NCI-H1436 treated with DMSO at 0.1 percent for 48 hours (cell line): ENCODE data around the gene THSD7B.
"Not testable (repeated sequence)": the region's sequence is repeated elsewhere in the genome, so short reads cannot be mapped to it uniquely, and the experiment has no call there.

Experiments
- DNase-seq: peaks from one replicate; lab custom pipeline; 2025; lab: John Stamatoyannopoulos, UW

Gene THSD7B, protein sequence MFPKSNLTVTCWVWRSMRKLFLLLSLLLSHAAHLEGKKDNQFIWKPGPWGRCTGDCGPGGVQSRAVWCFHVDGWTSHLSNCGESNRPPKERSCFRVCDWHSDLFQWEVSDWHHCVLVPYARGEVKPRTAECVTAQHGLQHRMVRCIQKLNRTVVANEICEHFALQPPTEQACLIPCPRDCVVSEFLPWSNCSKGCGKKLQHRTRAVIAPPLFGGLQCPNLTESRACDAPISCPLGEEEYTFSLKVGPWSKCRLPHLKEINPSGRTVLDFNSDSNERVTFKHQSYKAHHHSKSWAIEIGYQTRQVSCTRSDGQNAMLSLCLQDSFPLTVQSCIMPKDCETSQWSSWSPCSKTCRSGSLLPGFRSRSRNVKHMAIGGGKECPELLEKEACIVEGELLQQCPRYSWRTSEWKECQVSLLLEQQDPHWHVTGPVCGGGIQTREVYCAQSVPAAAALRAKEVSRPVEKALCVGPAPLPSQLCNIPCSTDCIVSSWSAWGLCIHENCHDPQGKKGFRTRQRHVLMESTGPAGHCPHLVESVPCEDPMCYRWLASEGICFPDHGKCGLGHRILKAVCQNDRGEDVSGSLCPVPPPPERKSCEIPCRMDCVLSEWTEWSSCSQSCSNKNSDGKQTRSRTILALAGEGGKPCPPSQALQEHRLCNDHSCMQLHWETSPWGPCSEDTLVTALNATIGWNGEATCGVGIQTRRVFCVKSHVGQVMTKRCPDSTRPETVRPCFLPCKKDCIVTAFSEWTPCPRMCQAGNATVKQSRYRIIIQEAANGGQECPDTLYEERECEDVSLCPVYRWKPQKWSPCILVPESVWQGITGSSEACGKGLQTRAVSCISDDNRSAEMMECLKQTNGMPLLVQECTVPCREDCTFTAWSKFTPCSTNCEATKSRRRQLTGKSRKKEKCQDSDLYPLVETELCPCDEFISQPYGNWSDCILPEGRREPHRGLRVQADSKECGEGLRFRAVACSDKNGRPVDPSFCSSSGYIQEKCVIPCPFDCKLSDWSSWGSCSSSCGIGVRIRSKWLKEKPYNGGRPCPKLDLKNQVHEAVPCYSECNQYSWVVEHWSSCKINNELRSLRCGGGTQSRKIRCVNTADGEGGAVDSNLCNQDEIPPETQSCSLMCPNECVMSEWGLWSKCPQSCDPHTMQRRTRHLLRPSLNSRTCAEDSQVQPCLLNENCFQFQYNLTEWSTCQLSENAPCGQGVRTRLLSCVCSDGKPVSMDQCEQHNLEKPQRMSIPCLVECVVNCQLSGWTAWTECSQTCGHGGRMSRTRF (N-terminal part only)

DNA sequence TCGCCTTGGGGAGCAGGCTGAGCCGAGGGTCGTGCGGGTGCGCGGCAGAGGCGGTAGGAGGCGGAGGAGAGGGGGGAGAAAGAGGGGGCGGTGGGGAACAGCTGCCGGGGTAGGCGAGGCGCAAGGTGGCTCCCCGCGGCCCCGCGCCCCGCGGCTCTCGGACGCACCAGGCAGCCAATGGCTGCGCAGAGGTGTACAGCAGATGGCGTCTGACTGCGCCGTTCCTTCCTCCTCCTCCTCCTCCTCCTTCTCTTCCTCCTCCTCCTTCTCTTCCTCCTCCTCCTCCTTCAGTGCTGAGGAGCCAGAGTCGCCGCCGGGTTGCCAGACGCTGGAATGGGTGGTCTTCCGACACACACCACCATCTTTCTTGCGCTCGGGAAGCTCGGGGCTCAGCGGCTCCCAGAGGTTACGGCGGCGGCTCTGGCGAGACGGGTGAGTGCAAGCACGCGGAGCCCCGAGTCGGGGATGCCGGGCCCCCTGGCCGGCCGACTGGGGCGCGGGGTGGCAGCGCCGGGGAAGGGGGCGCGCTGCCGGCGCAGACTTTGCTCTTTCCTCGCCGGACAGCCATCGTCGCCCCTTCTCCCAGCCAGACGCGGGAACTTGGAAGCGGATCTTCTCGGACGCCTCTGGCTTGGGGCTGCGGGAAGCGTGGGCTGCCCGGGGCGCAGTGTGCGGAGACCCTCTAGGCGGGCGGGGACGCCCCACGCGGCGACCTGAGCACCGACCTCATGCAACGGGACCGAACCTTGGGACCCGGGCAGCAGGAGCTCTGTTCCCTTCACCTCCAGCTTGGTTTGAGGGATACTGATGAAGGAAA lies at the start of gene THSD7B:
Gene THSD7B, plus strand, starts transcription at position 290 of the 817 bp plus-strand sequence. CDS start 116,634 bp downstream, outside the sequence.
- DNase-seq, result no peak

DNA sequence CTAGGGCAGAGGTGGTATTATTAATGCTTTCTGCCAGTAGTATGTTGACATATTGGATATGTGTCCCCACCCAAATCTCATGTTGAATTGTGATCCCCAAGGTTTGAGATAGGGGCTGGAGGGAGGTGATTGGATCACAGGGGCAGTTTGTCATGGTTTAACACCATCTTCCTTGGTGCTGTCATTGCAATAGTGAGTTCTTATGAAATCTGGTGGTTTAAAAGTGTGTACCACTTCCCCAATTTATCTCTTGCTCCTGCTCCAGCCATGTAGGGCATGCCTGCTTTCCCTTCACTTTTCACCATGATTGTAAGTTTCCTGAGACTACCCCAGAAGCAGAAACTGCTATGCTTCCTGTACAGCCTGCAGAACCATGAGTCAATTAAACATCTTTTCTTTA lies 47.1 kb upstream of the THSD7B start:
- DNase-seq, result no peak

DNA sequence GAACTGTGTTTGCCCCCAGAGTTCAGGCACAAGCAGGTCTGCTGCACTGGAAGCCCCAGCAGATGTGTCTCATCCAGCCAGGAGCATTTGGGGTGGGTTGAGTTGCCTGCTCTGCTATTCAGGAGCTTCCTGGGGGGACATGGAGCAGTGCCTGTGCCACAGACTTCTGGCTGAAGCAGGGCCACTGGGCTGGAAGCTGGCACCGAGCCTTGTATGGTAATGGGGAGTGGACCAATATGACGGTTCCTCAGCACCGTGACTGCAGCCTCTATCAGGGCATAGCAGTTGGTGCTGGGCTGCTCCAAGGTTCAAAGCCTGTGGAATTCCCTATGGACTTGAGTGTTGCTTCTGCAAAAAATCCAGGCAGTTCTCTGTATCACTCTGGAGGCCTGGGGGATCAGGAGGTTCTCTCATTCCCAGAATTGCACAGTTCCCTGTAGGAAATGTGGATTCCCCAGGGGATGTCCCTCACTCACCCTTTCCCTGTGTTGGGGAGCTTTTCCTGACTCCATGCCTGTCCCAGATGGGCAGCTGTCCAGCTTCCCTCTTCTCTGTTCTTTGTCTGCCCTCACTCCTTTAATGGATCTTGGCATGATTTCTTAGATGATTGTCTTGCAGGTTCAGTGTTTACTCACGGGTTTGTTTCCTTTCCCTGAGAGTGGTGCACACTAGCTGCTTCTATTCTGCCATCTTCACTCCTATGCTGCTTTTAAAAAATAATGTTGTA lies 37.2 kb upstream of the THSD7B start:
- no peak for DNase-seq

DNA sequence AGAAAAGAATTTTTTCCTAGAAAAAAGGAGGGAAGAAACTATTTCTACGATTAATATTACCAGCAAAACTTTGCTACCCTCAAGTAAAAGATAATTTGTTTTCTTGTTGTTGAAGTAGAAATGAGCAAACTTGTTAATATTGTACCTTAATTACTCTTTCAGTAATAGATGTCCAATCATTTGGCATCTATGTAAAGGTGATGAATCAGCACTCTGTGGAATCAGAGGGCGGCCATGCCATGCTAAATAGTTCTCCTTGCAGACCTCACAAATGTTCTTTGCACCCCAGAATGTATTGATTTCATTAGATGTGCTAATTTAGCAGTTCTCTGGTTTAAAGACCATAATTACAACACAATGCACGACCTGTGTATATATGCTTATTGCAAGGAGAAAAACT lies 29.1 kb upstream of the THSD7B start:
- no peak for DNase-seq

DNA sequence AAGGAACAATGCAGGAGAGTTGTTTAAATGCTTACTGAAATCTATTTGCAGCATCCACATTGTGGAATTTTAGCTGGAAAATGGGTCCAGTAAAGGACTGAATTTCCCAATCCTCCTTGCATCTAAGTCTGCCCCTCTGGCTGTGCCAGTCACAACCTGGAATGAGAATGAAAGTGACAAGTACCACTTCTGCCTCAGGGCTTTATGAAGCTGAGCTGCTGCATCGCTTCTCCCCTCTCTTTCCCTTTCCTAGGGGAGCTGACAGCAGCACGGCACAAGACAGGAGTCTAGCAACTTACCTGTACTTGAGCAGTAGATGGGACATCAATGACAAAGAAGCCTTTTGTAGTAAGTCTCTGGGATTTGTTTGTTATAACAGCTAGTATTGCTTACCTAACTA lies 27.3 kb upstream of the THSD7B start:
- DNase-seq, result no peak

DNA sequence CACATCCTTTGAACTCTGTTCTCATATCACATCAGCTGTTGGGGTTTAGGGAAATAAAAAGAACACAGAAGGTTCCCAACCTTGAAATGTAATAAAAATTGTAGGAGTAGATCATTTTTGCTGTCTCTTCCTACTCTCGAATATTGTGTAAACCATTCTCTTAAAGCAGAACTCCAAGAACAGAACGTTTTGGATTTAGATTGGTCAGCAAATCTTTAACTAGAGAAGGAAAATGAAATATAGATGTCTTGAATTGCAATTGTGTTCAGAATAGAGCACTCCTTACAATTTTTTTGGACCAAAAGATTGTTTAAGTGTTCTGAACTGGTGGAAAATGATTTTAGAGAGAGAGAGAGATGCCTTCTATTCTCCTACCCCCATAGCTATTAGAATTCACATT lies 23.9 kb upstream of the THSD7B start:
- no peak for DNase-seq

DNA sequence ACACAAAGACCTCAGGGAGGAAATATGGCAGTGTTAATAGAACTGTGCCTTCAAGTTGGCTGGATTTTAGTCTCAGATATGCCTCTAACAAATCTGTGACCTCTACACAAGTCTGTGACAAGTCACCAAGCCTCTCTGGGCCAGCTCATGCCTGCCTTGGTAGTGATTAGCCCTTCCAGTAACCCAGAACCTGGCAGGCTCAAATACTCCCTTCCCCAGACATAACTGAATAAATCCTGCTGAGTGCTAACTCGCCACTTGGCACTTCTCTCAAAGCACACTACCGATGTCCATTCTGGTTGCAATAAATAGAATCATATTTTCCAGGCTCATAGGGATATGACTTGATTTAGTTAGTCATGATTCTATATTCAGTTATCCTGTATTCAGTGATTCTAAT lies 15.3 kb upstream of the THSD7B start:
- no peak for DNase-seq

- no peak for DNase-seq
Measured at GRCh38 chr2:136751406-136751805, 13.9 kb upstream of the THSD7B start.

DNA sequence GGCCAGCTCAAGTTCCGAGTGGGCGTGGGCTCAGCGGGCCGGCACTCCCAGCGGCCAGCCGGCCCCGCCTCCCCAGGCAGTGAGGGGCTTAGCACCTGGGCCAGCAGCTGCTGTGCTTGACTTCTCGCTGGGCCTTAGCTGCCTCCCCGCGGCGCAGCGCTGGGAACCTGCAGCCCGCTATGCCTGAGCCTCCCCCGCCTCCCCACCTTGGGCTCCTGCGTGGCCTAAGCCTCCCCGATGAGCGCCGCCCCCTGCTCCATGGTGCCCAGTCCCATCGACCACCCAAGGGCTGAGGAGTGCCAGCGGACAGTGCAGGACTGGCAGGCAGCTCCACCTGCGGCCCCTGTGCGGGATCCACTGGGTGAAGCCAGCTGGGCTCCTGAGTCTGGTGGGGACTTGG lies 6.8 kb upstream of the THSD7B start:
- not testable (repeated sequence) for DNase-seq

DNA sequence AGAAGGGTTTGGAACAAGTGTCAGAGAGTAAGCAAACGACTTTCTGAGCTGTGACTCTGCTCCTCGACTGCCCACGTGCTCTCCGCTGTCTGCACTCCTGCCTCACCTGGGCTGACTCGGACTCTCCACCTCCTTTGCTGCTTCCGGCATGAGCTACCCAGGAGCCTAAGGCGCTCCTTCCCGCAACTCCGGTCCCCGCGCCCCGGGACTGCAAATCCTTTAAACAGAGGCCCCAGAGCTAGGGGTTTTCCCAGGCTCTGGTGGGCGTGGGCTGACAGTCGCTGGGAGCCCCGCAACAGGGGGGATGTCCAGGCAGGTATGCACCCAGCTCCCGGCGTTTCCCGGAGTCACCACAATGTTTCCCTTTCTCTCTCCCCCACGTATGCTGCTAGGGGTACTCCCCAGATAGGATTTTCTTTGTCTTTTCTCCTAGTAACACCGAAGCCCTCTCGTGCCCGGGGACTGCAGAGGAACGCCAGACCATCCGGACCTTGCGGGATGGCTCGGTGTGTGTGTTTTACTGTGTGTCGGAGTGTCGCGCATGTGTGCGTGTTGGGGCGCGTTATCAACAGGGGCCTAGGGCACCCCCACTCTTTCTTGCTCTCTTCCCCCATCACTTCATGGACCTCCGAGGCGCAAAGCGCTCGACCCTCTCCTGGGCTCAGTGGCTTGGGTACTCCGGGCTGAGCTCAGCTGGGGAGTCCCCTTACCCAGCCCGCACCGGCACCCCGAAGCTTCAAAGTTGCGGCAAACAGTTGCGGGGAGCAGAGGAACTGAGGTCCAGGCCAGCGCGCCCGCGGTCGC lies 691 bp upstream of the THSD7B start:
- DNase-seq, result no peak

DNA sequence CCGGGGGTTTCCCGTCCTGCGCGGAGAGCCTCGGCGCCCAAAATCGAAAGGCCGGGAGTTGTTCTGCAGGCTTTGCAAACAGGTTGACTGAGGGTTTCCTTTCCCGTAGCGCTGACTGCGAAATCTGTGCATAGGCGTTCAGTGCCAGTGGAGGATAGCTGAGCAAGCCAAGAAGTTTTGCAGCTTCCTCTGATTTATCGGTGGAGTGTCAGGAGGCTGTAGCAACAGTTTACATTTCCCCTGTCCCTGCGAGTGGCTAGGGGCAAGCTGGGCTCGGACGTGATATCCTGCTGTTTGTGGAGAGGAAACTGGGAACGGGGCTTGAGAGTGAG lies 694 bp downstream of the THSD7B start:
- no peak for DNase-seq

DNA sequence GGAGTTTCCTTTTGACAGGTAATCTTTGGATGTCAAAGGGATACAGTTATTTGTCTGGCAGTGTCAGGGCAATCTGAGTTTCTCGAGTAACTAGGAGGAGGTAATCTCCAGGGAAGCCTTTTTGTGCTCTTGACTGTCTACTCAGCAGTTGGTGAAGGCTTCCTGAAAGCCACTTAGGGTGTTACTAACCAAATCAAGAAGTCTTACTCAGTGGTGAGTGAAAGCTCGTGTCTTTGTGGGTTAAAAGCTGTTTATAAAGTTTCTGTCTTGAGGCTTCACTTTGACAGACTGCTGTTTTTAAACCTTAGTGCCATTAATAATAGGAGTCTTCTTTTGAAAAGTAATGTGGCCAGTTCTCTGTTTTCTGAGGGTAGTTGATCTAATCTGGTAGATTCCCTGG lies 1.7 kb downstream of the THSD7B start:
- DNase-seq, result no peak

- no peak for DNase-seq
Measured at GRCh38 chr2:136769871-136770270, 4.5 kb downstream of the THSD7B start.

DNA sequence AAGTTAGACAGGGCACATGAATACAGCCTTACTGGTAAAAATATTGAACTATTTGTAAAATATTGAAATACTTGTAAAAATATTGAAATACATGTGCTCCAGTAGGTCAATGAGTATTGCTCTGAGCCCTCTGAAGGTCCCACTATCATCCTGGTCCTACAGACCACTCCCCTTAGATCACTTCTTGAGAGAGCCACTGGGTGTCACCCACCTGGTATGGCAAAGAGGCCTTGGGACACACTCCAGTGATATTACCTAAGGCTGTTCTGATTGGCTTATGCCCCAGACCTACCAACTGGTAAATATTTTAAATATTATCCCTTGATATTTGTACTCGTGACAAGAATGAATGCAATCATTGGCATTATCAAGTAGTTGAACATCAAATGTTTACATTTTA lies 5.0 kb downstream of the THSD7B start:
- no peak for DNase-seq

GRCh38 chr2:136777391-136777790 lies 12.0 kb downstream of the THSD7B start:
- no peak for DNase-seq

GRCh38 chr2:136783856-136784255 lies 18.5 kb downstream of the THSD7B start:
- DNase-seq, result no peak

GRCh38 chr2:136785215-136785614 lies 19.9 kb downstream of the THSD7B start:
- no peak for DNase-seq

- no peak for DNase-seq
Measured at GRCh38 chr2:136787970-136788369, 22.6 kb downstream of the THSD7B start.

- no peak for DNase-seq
Measured at GRCh38 chr2:136796339-136796738, 31.0 kb downstream of the THSD7B start.

DNA sequence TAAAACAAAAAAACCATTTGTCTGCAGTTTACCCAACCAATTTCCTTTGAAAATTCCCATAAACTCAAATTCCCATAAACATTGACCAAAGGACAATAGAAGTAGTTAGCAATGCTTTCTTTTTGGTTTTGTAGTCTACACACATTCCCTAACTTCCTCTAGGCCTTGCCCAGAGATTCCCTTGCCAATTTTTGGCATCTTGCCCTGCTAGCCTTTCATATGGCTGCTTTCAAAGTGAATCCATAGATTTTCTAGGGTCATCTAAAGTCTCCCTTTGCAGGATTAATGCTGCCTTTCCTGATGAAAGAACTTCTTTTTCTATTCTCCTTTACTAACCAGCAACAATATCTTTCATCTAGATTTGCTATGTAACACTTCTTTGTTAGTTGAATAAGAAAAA lies 33.4 kb downstream of the THSD7B start:
- DNase-seq, result no peak
